MCF 10A (cell line): ENCODE data around the gene ROM1. TPM values are rescaled to one million over a fixed set of nuclear protein-coding genes. Genes with fewer than 3 reads are reported as not detected.

Experiments used
- BruUV-seq: library from RNA; stranded (reverse); fragments of 400-500 nt; replicated peaks from 2 replicates; lab custom pipeline; 2021; lab: Mats Ljungman, UMichigan
- CTCF ChIA-PET: fragments of 300-600 bp; sonication (Branson Sonifier 250); formaldehyde crosslinking; extraction: SDS; loops from one replicate; lab custom pipeline; 2021; ENCODE audit warnings: antibody characterized with exemption, inconsistent platforms; lab: Yijun Ruan, JAX
- POLR2A ChIA-PET: fragments of 300-600, 350-650 bp; sonication (Branson Sonifier 250); formaldehyde crosslinking; extraction: SDS; loops from one replicate; lab custom pipeline; 2020; ENCODE audit warnings: antibody characterized with exemption, inconsistent platforms; lab: Yijun Ruan, JAX
- DNase-seq: peaks from one replicate; pipeline ENCODE4 v3.0.0-alpha.2; 2018; ENCODE audit not compliant: unreplicated experiment
- H3K27ac Mint-ChIP-seq: one replicate; pipeline ENCODE4 v1.8.0; 2022; ENCODE audit warnings: mild to moderate bottlenecking, low read depth, mixed read lengths; ENCODE audit not compliant: unreplicated experiment
- H3K27me3 Mint-ChIP-seq: one replicate; pipeline ENCODE4 v1.8.0; 2022; ENCODE audit warnings: mixed read lengths; ENCODE audit not compliant: insufficient read depth, unreplicated experiment
- H3K36me3 Mint-ChIP-seq: one replicate; pipeline ENCODE4 v1.8.0; 2022; ENCODE audit warnings: mild to moderate bottlenecking, moderate library complexity, mixed read lengths; ENCODE audit not compliant: insufficient read depth, unreplicated experiment
- H3K4me1 Mint-ChIP-seq: one replicate; pipeline ENCODE4 v1.8.0; 2022; ENCODE audit warnings: mixed read lengths; ENCODE audit not compliant: insufficient read depth, unreplicated experiment
- H3K4me3 Mint-ChIP-seq: one replicate; pipeline ENCODE4 v1.8.0; 2022; ENCODE audit warnings: mild to moderate bottlenecking, moderate library complexity, mixed read lengths; ENCODE audit not compliant: unreplicated experiment
- H3K9me3 Mint-ChIP-seq: one replicate; pipeline ENCODE4 v1.8.0; 2022; ENCODE audit warnings: mixed read lengths; ENCODE audit not compliant: unreplicated experiment
- intact Hi-C: fragments of 100-400 bp; cut with micrococcal nuclease; formaldehyde crosslinking; loops from 2 replicates; pipeline ENCODE4 v1.14.1; 2022
- total RNA-seq: library from RNA; stranded (reverse); gene quantifications from 2 replicates; pipeline ENCODE4 v1.2.3, GENCODE V29; 2022
- TF ChIP-seq, protein P1 (sequence below): fragments of 200-600 bp; IDR thresholded peaks from one replicate; pipeline ENCODE4 v1.8.0; 2022; ENCODE audit warnings: antibody characterized with exemption, mild to moderate bottlenecking; ENCODE audit not compliant: unreplicated experiment

Gene ROM1
- total RNA-seq, 1 experiment from 2014 or later, result 2.9 TPM

DNA sequence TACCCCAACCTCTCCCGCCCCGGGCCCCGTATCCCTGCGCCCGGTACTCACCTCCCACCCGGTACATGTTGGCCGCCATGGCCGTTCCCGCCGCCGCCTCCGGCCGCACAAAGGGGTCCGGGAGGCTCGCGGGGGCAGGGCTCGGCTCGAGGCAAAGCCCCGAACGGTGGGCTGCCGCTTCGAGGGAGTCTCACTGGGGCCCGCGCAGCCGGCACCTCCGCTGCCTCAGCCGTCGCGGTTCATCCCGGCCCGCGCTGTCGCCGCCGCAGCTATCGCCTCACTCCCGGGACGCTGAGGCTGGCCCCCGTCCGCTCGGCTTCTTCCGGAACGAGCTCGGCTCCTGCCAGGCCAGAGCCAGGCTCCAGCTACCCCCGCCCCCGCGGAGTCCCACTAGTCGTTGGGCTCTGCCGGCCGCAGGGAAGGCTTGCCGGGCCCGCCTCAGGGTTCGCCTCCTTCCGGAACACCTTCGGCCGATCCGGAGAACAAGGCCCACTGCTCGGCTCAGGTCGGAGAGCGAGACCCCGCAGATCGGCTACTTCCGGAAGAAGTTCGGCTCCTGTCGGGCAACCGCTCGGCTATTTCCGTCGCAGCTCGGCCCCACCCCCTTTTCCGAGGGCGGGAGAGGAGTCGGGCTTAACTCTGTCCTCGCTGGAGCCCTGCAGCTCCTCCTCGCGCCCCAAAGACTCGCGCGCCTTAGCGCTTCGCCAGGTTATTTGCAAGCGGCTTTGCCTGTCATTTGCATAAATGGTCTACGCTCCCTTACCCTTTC, 11.5 kb upstream of the ROM1 start, which contains the start of gene MTA2:
TSS of gene MTA2 (minus strand) at position 494 of the 769 bp plus-strand sequence. CDS start at position 79, 415 bp downstream.
- TF ChIP-seq, protein P1, sequence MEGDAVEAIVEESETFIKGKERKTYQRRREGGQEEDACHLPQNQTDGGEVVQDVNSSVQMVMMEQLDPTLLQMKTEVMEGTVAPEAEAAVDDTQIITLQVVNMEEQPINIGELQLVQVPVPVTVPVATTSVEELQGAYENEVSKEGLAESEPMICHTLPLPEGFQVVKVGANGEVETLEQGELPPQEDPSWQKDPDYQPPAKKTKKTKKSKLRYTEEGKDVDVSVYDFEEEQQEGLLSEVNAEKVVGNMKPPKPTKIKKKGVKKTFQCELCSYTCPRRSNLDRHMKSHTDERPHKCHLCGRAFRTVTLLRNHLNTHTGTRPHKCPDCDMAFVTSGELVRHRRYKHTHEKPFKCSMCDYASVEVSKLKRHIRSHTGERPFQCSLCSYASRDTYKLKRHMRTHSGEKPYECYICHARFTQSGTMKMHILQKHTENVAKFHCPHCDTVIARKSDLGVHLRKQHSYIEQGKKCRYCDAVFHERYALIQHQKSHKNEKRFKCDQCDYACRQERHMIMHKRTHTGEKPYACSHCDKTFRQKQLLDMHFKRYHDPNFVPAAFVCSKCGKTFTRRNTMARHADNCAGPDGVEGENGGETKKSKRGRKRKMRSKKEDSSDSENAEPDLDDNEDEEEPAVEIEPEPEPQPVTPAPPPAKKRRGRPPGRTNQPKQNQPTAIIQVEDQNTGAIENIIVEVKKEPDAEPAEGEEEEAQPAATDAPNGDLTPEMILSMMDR, result no peak
- no TSS peak for BruUV-seq
- POLR2A ChIA-PET, result interaction anchor here (0.6 to 5.2 kb wide), 26 partner anchors 10 to 1577 kb away, joined by 3 to 152 read pairs (median 7); partner anchors contain the start of genes AHNAK, B3GAT3, C11orf98 and CSKMT
- H3K4me3 Mint-ChIP-seq, result peak within 1 kb of the TSS; percentile 86
- peaks cover 38% of the 10 kb centered on the region for H3K4me1 Mint-ChIP-seq
- peak; percentile 98 for DNase-seq
- H3K27me3 Mint-ChIP-seq, result no peaks in the 10 kb centered on the region
- peak within 1 kb of the TSS; percentile 96 for H3K27ac Mint-ChIP-seq
- H3K36me3 Mint-ChIP-seq, result peaks cover 70% of the 10 kb centered on the region
- H3K9me3 Mint-ChIP-seq, result no peaks in the 10 kb centered on the region
- CTCF ChIA-PET, result interaction anchor here (0.6 to 0.8 kb wide), 3 partner anchors 10 to 1753 kb away, joined by 3 to 4 read pairs (median 4); no protein-coding TSS in a partner anchor
- intact Hi-C loops, result no loop called here

DNA sequence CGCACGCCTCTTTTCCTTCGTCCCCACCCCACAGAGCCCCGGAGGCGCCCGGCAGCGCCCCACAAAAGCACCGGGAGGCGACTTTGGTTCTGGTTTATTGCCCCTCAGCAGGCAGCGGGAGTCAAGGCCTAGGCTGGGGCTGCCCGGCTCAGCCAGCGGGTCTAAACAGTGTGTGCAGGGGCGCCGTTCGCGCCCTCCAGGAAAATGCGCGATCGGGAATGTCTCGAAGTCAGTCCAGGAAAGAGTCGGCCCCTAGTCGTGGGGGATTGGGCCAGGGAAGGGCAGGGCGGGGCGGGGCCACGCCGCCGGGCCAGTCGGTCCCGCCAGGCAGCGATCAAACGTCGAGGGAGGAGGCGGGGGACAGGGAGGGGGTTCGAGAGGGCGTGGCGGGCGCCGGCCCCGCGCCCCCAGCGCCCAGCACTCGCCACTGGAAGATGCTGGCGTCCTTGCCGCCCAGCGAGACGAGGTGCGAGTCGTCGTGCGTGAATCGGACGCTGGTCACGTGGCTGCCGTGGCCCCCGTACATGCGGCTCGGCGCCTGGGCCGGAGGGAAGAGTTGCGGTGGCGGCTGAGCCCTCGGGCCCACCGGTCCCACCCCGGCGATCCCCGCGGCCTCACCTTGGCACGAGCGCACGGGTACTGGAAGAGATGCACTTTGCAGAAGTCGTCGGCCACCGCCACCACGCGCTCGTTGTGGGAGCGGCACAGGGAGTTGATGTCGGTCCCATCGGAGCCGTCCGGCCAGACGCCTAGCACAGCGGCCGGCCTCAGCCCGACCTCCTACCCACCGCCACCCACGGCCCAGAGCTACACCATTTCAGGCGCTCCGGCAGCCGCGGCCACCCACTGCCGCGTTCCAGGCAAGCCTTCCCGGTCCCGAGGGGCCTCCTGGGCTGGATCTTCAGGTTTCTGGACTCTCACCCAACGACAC, 10.7 kb upstream of the ROM1 start:
- no peaks in the 10 kb centered on the region for H3K9me3 Mint-ChIP-seq
- no peak for DNase-seq
- H3K27me3 Mint-ChIP-seq, result no peaks in the 10 kb centered on the region
- H3K4me1 Mint-ChIP-seq, result peaks cover 38% of the 10 kb centered on the region
- ChIA-PET POLR2A (interaction anchor here (0.6 to 5.2 kb wide), 22 partner anchors 9 to 1576 kb away, joined by 3 to 152 read pairs (median 7); partner anchors contain the start of genes AHNAK, B3GAT3, C11orf98 and CSKMT), CTCF (interaction anchor here (0.6 to 2.1 kb wide), 5 partner anchors 9 to 1752 kb away, joined by 3 to 7 read pairs (median 4); partner anchors contain the start of gene ROM1)
- BruUV-seq, result no TSS peak
- H3K27ac Mint-ChIP-seq, result peak overlapping the region; percentile 96
- intact Hi-C loops, result no loop called here
- H3K36me3 Mint-ChIP-seq, result peaks cover 70% of the 10 kb centered on the region
- H3K4me3 Mint-ChIP-seq, result peak overlapping the region; percentile 86
- TF ChIP-seq, protein P1, result no peak

DNA sequence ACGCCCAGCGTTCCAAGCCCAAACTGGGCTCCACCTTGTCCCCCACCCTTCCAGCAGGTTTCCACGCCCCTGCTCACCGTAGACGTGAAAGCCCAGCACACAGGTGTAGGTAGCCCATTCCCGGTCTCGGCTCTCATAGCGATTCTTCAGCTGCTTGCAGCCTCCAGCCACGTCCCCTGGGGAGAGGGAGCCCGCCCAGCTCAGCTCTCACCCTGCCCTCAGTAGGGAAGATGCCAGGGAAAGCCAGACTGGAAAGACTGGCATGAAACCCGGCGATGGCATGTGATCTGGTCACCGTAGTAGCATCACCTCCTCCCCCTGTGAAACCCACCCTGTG, 10.0 kb upstream of the ROM1 start:
- peaks cover 37% of the 10 kb centered on the region for H3K4me1 Mint-ChIP-seq
- peaks cover 70% of the 10 kb centered on the region for H3K36me3 Mint-ChIP-seq
- TF ChIP-seq, protein P1, result no peak
- ChIA-PET CTCF (interaction anchor here (0.6 to 2.1 kb wide), 5 partner anchors 10 to 1748 kb away, joined by 3 to 7 read pairs (median 3); partner anchors contain the start of genes LBHD1 and ROM1), POLR2A (interaction anchor here (0.6 to 5.2 kb wide), 2 partner anchors 12 to 37 kb away, joined by 4 to 152 read pairs; partner anchors contain the start of gene TUT1)
- no peak for DNase-seq
- H3K27ac Mint-ChIP-seq, result no peak overlapping the region
- intact Hi-C loops, result no loop called here
- H3K4me3 Mint-ChIP-seq, result peak overlapping the region; percentile 28
- H3K27me3 Mint-ChIP-seq, result no peaks in the 10 kb centered on the region
- H3K9me3 Mint-ChIP-seq, result no peaks in the 10 kb centered on the region
- BruUV-seq, result no TSS peak
